Epidermal melanocyte (primary cell): ENCODE measurements around the gene TNNT1.
A peak's percentile ranks its signal among the peaks of the same experiment; 100 is the strongest.
"Not testable (repeated sequence)": the region's sequence is repeated elsewhere in the genome, so short reads cannot be mapped to it uniquely, and the experiment has no call there.

ENCODE experiments used
- DNase-seq: peaks from one replicate; pipeline ENCODE4 v3.0.0; 2011; ENCODE audit warnings: low spot score; ENCODE audit not compliant: insufficient read length

Gene TNNT1

GRCh38 chr19:55169136-55169535 lies 20.1 kb upstream of the TNNT1 start:
- DNase-seq = no peak

DNA sequence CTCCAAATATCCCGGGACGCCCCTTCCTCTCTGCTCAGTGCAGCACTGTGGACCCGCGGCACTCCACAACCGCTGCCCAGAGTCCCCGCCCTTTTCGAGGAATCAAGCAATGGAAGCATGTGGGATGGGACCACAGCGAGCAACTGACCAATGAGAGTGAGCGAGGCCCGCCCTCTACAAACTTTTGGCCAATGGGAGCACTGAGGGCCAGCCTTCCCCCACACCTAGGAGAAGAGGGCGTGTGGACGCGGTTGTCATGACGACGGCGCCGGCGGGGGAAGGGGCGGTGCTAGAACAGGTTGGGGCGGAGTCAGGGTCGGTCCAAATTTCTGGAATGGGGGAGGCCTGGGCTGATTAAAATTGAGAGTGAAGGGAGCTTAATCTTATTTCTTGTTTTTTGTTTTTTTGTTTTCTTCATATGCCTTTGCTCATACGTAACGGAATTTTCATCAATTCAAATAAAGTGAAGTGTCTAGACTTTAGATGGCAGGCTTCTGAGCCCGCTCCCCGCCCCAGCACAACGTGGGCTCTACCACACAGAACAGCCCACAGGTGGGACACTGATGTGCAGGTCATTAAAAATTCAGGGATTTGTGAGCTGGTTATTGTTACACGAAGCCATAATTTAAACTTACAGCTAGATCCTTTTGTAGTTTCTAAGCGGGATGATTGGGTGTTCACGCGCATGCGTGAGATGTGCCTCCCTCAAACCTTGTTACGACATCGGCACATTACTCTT lies 17.7 kb upstream of the TNNT1 start, which contains the start of gene DNAAF3:
Gene DNAAF3, minus strand, starts transcription at position 84 of the 739 bp plus-strand sequence. CDS start 200 bp downstream, outside the sequence.
- DNase-seq = peak; percentile 100

DNA sequence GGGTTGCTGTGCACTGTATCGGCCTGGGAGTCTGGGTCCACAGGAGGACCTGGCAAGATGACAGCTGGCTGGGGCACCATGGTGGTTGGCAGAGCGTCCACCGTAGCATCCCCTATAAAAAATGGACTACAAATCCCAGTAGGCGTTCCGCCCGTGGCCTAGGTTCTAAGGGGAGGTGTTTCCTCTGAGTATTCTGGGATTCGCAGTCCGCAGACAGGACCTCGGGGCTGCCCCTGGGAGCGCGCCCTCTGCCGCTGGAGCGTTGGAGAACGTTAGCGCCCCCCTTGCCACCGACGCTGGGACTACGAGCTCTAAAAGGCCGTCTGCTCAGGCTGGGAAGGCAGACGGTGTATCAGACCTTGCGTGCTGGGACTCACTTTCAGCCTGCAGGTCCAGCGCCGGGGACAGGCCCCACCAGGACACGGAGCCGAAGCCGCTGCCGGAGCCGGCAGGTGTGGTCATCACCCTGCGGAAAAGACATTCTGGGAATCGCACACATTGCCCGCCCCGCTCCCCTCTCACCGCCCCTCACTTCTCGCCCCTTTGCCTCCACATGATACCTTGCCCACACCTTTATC lies 17.0 kb upstream of the TNNT1 start:
- DNase-seq = peak; percentile 79

- DNase-seq = no peak
Observed at GRCh38 chr19:55161571-55162322, 12.7 kb upstream of the TNNT1 start.

- DNase-seq = no peak
Observed at GRCh38 chr19:55160986-55161365, 12.0 kb upstream of the TNNT1 start.

DNA sequence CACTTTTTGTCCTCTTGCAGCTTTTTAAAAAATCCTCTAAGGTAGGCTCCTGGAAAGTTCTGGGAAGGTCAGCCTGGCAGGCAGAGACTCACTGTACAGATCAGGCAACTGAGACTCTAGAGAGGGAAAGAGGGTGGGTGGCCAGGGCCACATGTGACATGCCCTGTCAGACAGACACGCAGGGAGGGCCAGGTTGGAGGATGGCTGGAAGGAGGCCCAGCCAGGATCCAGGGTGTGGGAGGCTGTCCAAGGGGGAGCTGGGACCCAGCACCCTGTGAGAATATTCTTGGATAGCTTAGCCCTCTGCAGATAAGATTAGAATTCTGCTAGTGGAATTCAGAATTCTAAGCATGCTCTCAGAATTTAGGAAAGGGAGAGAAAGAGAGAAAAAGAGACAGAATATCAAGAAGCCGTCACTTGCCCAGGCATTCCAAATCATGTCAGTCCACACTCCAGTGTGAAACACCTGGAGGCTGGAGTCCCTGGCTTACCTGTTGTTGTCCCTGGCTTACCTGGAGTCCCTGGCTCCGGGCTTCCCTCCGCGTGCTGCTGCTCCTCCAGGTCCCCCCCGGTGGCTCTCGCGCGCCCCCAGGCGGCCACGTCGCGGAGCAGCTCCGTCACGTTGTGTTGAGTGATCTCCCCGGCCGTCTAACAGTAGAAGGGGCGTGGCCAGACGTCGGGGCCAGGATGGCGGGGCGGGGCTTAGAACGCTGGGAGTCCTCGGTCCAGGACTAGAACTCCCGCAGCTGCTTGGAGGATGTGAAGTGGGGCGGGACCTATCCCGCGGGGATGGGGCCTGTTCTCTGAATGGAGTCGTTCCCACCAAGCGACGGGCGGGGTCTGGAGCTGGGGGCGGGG lies 11.4 kb upstream of the TNNT1 start:
- peak; percentile 93 for DNase-seq

- DNase-seq = no peak
Observed at GRCh38 chr19:55158848-55159749, 10.1 kb upstream of the TNNT1 start.

DNA sequence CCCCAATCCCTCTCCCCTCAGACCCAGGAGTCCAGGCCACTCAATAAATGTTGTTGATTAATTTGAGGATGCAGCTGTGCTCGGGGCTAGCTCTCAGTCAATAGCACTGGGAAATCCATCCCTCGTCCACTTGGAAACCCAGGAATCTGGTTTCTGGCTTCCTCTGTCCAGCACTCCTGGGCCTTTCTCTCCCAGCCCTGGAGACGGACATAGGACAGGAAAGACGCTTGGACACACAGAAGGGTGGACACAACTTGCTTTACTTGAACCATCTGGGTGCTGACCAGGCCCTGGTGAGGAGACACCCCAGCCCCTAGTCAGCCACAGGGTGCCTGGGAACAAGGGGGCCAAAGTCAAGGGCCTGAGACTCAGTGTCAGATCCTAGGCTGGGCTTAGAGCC lies 9.4 kb upstream of the TNNT1 start:
- DNase-seq = no peak

GRCh38 chr19:55157064-55157908 lies 8.3 kb upstream of the TNNT1 start, which contains the start of gene TNNI3:
TSS of gene TNNI3 (minus strand) at chr19:55157732. CDS start at chr19:55157589, 143 bp downstream.
- no peak for DNase-seq

GRCh38 chr19:55156202-55157063 lies 7.4 kb upstream of the TNNT1 start:
- DNase-seq = peak; percentile 79

DNA sequence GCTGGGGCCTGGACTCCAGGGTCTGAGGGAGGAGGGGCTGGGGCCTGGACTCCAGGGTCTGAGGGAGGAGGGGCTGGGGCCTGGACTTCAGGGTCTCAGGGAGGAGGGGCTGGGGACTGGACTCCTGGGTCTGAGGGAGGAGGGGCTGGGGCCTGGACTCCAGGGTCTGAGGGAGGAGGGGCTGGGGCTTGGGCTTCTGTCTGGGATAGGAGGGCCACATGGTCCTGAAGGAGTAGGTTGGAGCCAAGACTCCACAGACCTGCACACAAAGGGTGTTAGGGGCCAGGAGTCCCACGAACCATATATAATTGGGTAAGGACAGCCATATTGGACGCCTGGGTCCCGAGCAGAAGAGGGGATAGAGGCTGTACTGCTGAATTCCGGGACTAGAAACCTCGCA lies 6.8 kb upstream of the TNNT1 start:
- not testable (repeated sequence) for DNase-seq

DNA sequence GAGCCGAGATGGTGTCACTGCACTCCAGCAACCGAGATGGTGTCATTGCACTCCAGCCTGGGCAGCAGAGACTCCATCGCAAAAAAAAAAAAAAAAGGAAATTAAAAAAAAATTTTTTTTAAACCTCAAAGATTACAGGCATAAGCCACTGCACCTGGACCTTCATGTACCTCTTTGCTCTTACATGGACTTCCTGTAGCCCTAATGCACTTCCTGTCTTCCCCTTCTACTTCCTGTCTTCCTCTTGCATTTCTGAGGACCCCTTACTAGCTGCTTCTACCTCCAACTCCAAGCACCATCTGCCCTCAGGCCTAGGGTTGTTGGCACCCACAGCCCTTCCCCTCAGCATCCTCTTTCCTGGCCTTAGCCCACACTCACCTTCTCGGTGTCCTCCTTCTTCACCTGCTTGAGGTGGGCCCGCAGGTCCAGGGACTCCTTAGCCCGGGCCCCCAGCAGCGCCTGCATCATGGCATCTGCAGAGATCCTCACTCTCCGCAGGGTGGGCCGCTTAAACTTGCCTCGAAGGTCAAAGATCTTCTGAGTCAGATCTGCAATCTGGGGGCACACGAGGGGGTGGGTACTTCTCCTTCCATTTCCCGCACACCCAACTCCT lies 4.8 kb upstream of the TNNT1 start:
- DNase-seq = no peak

GRCh38 chr19:55152017-55152416 lies 3.0 kb upstream of the TNNT1 start:
- DNase-seq = no peak

GRCh38 chr19:55147545-55148251 lies 1.3 kb downstream of the TNNT1 start:
- no peak for DNase-seq

DNA sequence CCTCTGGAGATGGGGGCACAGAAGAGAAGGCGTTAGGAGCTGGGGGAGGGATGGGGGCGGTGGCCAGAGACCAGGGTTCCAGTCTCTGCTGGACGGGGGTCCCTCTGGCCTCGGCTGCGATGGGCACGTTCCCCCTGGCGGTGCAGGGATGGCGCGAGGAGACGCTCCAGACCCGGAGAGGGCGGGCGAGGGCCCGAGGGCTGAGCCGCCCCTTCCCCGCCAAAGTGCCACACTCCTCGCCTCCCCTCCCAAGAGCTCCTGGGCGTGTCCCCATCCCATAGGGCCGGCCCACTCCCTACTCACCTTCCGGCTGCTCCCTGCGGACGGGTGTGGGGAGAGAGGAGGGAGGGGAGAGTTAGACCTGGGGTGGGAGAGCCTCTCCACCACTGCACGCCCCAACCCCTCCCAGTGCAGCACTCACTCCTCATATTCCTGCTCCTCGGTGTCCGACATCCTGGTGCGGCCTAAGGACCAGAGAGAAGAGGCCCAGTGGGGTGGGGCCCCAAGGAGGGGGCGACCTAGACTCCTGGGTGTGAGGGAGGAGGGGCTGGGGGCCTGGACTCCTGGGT lies 2.2 kb downstream of the TNNT1 start:
- DNase-seq = no peak

DNA sequence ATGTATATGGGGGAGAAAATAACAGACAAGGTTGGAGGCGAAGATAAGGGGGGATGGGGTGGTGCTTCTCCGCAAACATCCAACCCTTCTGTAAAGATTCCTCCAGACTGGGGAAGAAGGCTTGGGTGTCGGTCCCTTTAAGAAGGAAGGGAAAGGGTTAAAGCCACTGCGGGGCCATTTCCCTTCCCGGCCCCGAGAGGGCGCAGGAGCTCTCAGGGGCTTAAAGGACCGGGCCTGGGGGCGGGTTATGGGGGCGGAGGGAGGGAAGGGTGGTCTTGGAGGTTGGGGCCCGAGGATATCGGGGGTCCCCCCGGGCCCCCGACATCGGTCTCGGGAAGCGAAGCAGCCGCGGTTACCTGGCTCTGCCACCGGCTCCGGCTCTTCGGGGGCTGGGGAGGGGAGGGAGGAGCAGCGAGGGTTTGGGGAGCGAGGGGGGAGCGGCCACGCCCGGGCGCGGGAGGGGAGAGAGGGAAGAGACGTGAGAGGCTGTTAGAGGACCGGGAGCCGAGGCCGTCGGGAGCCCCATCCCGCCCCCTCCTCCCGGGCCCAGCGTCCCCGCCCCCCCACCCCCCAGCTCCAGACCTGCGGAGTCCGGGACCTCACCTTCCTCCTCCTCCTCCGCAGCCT lies 2.8 kb downstream of the TNNT1 start:
- DNase-seq = no peak

- DNase-seq = no peak
Observed at GRCh38 chr19:55145232-55145631, 3.8 kb downstream of the TNNT1 start.
